Endothelial cell of umbilical vein (primary cell): ENCODE results near the gene MPHOSPH8. TPM values are rescaled to one million over a fixed set of nuclear protein-coding genes. Genes with fewer than 3 reads are reported as not detected.
A peak's percentile ranks its signal among the peaks of the same experiment; 100 is the strongest.

Experiments used
- BruUV-seq: library from RNA; stranded (reverse); fragments of 400-500 nt; replicated peaks from 2 replicates; lab custom pipeline; 2021; lab: Mats Ljungman, UMichigan
- CTCF ChIA-PET: fragments of 300-600, 350-600 bp; sonication (Branson Sonifier 250); formaldehyde crosslinking; loops from one replicate; lab custom pipeline; 2021; ENCODE audit warnings: antibody characterized with exemption, inconsistent platforms; lab: Charles Lee
- POLR2A ChIA-PET: fragments of 300-600, 350-600 bp; sonication (Branson Sonifier 250); formaldehyde crosslinking; loops from one replicate; lab custom pipeline; 2021; ENCODE audit warnings: antibody characterized with exemption, inconsistent platforms; lab: Charles Lee
- DNase-seq: peaks from one replicate; pipeline ENCODE4 v3.0.0-alpha.2; 2011; ENCODE audit warnings: low read depth, low spot score
- FAIRE-seq: peaks from 2 replicates; lab custom pipeline; 2011; peaks lifted over from hg19 to GRCh38; lab: Jason Lieb, UNC
- H2AFZ ChIP-seq: 2 replicates; pipeline ENCODE4 v1.6.0; 2012; ENCODE audit warnings: low read depth, low read length, control low read depth, inconsistent platforms
- H3K27ac ChIP-seq: 2 replicates; pipeline ENCODE4 v1.5.1; 2011; ENCODE audit warnings: low read depth, mild to moderate bottlenecking, control low read depth, low read length, moderate library complexity; ENCODE audit not compliant: insufficient read depth
- H3K27me3 ChIP-seq, 2 experiments: 2 replicates each; pipeline versions ENCODE4 v1.6.0 to v1.6.1; 2011; ENCODE audit warnings: low read length in 2 of 2, mixed read lengths in 1 of 2; ENCODE audit not compliant: control insufficient read depth in 2 of 2, insufficient read depth in 2 of 2
- H3K36me3 ChIP-seq, 2 experiments: 2 replicates in 1 of 2; 3 replicates in 1 of 2; pipeline ENCODE4 v1.5.1; 2011; ENCODE audit warnings: low read length in 2 of 2, mild to moderate bottlenecking in 1 of 2, moderate library complexity in 1 of 2; ENCODE audit not compliant: control insufficient read depth in 2 of 2, insufficient read depth in 2 of 2; ENCODE audit errors: extremely low read depth in 1 of 2
- H3K4me1 ChIP-seq: 3 replicates; pipeline ENCODE4 v1.5.1; 2011; ENCODE audit warnings: mild to moderate bottlenecking, low read length; ENCODE audit not compliant: control insufficient read depth, insufficient read depth; ENCODE audit errors: extremely low read depth
- H3K4me2 ChIP-seq: 2 replicates; pipeline ENCODE4 v1.6.1; 2011; ENCODE audit warnings: low read length, control low read depth, mixed read lengths; ENCODE audit not compliant: insufficient read depth
- H3K4me3 ChIP-seq, 3 experiments: fragments of 200-600 bp in 1 of 3; sonication (generic), shearing (Covaris generic) in 1 of 3; replicated peaks in 1 of 3; 2 replicates each; pipeline ENCODE4 v1.5.1; 2011 to 2016; ENCODE audit warnings: control low read depth in 3 of 3, low read length in 3 of 3, mild to moderate bottlenecking in 2 of 3, inconsistent platforms in 1 of 3, low read depth in 1 of 3, moderate library complexity in 1 of 3; ENCODE audit not compliant: insufficient read depth in 1 of 3
- H3K79me2 ChIP-seq: 2 replicates; pipeline ENCODE4 v1.6.0; 2012; ENCODE audit warnings: low read length, inconsistent platforms; ENCODE audit not compliant: control insufficient read depth, insufficient read depth
- H3K9ac ChIP-seq: replicated peaks from 2 replicates; pipeline ENCODE3; 2011; ENCODE audit warnings: low read length, control low read depth; ENCODE audit not compliant: insufficient read depth; ENCODE audit errors: extremely low read depth
- H3K9me1 ChIP-seq: replicated peaks from 3 replicates; pipeline ENCODE4 v1.6.0; 2011; ENCODE audit warnings: mild to moderate bottlenecking, low read length; ENCODE audit not compliant: control insufficient read depth, insufficient read depth; ENCODE audit errors: extremely low read depth
- H3K9me3 ChIP-seq: replicated peaks from 2 replicates; pipeline ENCODE4 v1.5.1; 2012; ENCODE audit warnings: low read length, inconsistent platforms; ENCODE audit not compliant: control insufficient read depth, insufficient read depth
- H4K20me1 ChIP-seq: replicated peaks from 2 replicates; pipeline ENCODE3; 2011; ENCODE audit warnings: mild to moderate bottlenecking, low read length; ENCODE audit not compliant: control insufficient read depth, insufficient read depth; ENCODE audit errors: extremely low read depth
- CTCF ChIP-seq, 2 donors: IDR thresholded peaks; 1 replicate in 1 of 2; 2 replicates in 1 of 2; pipeline ENCODE4 v1.5.1; 2011; ENCODE audit warnings: low read length in 2 of 2, mild to moderate bottlenecking in 2 of 2, moderate library complexity in 2 of 2, control low read depth in 1 of 2, inconsistent platforms in 1 of 2, low read depth in 1 of 2; ENCODE audit not compliant: insufficient read depth in 1 of 2; ENCODE audit errors: extremely low read depth in 1 of 2
- EZH2 ChIP-seq: IDR thresholded peaks from 2 replicates; pipeline ENCODE4 v1.6.1; 2012; ENCODE audit warnings: borderline replicate concordance, low read depth, mild to moderate bottlenecking, moderate library complexity, low read length, inconsistent platforms; ENCODE audit not compliant: severe bottlenecking
- FOS ChIP-seq: IDR thresholded peaks from 2 replicates; pipeline ENCODE4 v1.6.1; 2011; ENCODE audit warnings: mild to moderate bottlenecking, low read length, moderate library complexity, borderline replicate concordance; ENCODE audit not compliant: insufficient read depth
- MYC ChIP-seq: IDR thresholded peaks from one replicate; pipeline ENCODE4 v1.6.1; 2011; ENCODE audit warnings: mild to moderate bottlenecking, low read depth, low read length
- dilution Hi-C: fragments of 300-500 bp; cut with MboI; formaldehyde crosslinking; loops from one replicate; pipeline ENCODE4 v1.15.0; 2019; ENCODE audit warnings: low sequenced_read_pairs; ENCODE audit not compliant: extremely low pct_ligation_motif_present
- intact Hi-C: fragments of 100-400 bp; cut with micrococcal nuclease; formaldehyde crosslinking; loops from one replicate; pipeline ENCODE4 v1.10.0; 2022
- polyA plus RNA-seq, 4 experiments: library from polyadenylated mRNA; depleted of rRNA in 3 of 4; stranded (reverse) in 3 of 4; unstranded in 1 of 4; fragments of >200 nt; gene quantifications; 2 replicates each; pipeline versions ENCODE4 v1.2.1 to v1.2.3, GENCODE V29; 2011 to 2012; ENCODE audit warnings: missing spikeins in 1 of 4
- total RNA-seq: library from RNA; stranded (reverse); gene quantifications from 2 replicates; pipeline ENCODE4 v1.2.3, GENCODE V29; 2021

MPHOSPH8 gene
- total and polyA plus RNA-seq, 2 donors (not counting 3 experiments of a cell fraction or from before 2014, with no cell fraction given), result 16.2 to 31.5 TPM

- peak overlapping the region; percentile 29 for H3K27ac ChIP-seq
- peaks cover 2% of the 10 kb centered on the region for H3K79me2 ChIP-seq
- dilution Hi-C loops (no loop called here), intact Hi-C loops (loop anchor here (1.0 kb wide), 1 partner anchor 32 kb away; no protein-coding TSS in a partner anchor)
- DNase-seq (peak; percentile 52), FAIRE-seq (no peak)
- no peaks in the 10 kb centered on the region for H3K9me3 ChIP-seq
- H3K9me1 ChIP-seq, result no peaks in the 10 kb centered on the region
- no peaks in the 10 kb centered on the region for H4K20me1 ChIP-seq
- H3K9ac ChIP-seq, result peak overlapping the region; percentile 47
- ChIA-PET CTCF (interaction anchor here (0.8 to 2.3 kb wide), 6 partner anchors 9 to 216 kb away, joined by 3 to 11 read pairs (median 6); no protein-coding TSS in a partner anchor), POLR2A (no interaction called here)
- TF ChIP-seq CTCF (IDR thresholded peaks at IDR 0.05; ENCODE audit: extremely low read depth in 1 of 2, insufficient read depth in 1 of 2, low read depth in 1 of 2, low read length in 2 of 2) (peak in 1 of 2 donors; percentile 39), MYC (no peak), FOS (no peak), EZH2 (no peak)
- peak overlapping the region; percentile 46 to 68 (median 63) for H3K4me3 ChIP-seq
- no peaks in the 10 kb centered on the region for H3K36me3 ChIP-seq
- no peaks in the 10 kb centered on the region for H3K27me3 ChIP-seq
- H2AFZ ChIP-seq, result peak overlapping the region; percentile 96
- peaks cover 10% of the 10 kb centered on the region for H3K4me1 ChIP-seq
- peak overlapping the region; percentile 85 for H3K4me2 ChIP-seq
- BruUV-seq, result no TSS peak
Observed at GRCh38 chr13:19601749-19602725, 31.4 kb upstream of the MPHOSPH8 start.
